ENCODE measurements around the gene REC8.

REC8 gene

DNA sequence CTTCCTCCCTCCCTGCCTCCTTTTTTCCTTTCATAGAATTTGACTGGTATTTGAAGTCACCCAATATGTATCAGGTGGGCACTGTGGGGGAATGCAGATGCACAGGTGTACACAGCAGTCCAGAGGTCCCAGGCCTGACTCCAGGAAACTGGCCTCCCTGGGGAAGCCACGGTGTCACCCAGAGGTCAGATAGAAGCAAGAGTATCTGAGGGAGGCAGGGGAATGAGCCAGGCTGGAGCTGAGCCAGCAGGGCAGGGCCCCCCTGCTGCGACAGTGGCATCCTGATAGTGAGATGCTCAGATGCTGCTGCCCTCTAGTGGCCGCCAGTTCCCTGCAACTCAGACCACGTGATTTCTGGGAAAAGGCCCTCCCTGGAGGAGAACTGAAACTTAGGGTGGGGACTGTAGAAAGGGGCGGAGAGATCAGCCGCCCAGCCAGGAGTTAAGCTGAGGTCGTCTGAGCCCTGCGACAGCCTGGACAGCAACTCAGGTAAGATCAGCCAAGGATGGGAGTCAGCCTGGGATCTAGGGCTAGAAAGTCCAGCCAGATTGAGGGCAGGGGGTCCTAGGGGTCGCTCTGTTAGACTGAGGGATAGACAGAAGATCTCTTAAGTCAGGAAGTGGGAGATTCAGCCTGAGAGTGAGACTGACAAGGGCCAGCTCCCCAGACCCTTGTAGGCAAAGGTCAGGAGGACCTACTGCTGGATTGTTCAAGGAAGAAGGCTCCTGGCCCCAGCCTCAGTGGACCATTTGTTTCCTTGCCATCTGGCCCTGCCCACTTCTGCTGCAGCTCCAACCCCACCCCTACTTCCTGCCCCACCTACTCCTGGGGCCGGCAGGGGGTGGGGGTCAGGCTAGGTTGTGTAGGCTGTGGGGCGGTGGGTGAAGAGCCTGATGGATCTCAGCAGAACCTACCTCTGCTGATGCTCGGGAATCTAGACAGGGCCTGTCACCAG is 10.8 kb upstream of the REC8 start, which contains the start of gene IRF9:
TSS of gene IRF9 (plus strand) at position 416 of the 955 bp plus-strand sequence. CDS start 880 bp downstream, outside the sequence.
- peak within 1 kb of the TSS; percentile 80 for H3K27ac ChIP-seq (ENCODE audit: low read depth, low read length)

GRCh38 chr14:24162093-24162492 is 9.8 kb upstream of the REC8 start:
- peaks cover 10% of the 10 kb centered on the region; the same call in 1 of the 2 replicates for H3K79me2 ChIP-seq (ENCODE audit: insufficient read depth, low read length)
- H3K9me3 ChIP-seq (ENCODE audit: insufficient read depth, low read length), result no peaks in the 10 kb centered on the region
- H3K4me3 ChIP-seq (ENCODE audit: insufficient read depth, low read length, poor library complexity, severe bottlenecking), result peak overlapping the region; percentile 58
- peak overlapping the region; percentile 97 for H3K4me2 ChIP-seq (ENCODE audit: low read depth, low read length, poor library complexity, severe bottlenecking)
- H3F3A ChIP-seq (ENCODE audit: insufficient read depth), result 0 out of 2 replicates have a peak, but pooled peaks cover 3% of the 10 kb centered on the region
- peak overlapping the region; percentile 80 for H3K27ac ChIP-seq (ENCODE audit: low read depth, low read length)
- H3K9me2 ChIP-seq (replicated peaks; ENCODE audit: insufficient read depth, low read length), result no peaks in the 10 kb centered on the region
- no peak overlapping the region for H2AFZ ChIP-seq (ENCODE audit: low read depth, low read length, severe bottlenecking)
- no peaks in the 10 kb centered on the region for H3K27me3 ChIP-seq (ENCODE audit: low read length)
- H4K20me1 ChIP-seq (ENCODE audit: low read depth, low read length), result no peaks in the 10 kb centered on the region
- TF ChIP-seq CTCF (IDR thresholded peaks at IDR 0.05; ENCODE audit: insufficient read depth, low read length, poor library complexity, severe bottlenecking) (no peak), EZH2phosphoT487 (conservative IDR thresholded peaks at IDR 0.05; ENCODE audit: low read length) (no peak)
- H3K36me3 ChIP-seq (ENCODE audit: low read length), result no peaks in the 10 kb centered on the region
- peak overlapping the region; percentile 74 for H3K9ac ChIP-seq (ENCODE audit: low read length)

More for the DNA sequence above, 10.8 kb upstream of the REC8 start, which contains the start of gene IRF9:
- H4K20me1 ChIP-seq (ENCODE audit: low read depth, low read length), result no peaks in the 10 kb centered on the region
- TF ChIP-seq CTCF (IDR thresholded peaks at IDR 0.05; ENCODE audit: insufficient read depth, low read length, poor library complexity, severe bottlenecking), result peak; percentile 90
- TF ChIP-seq EZH2phosphoT487 (conservative IDR thresholded peaks at IDR 0.05; ENCODE audit: low read length), result no peak
- H3K4me2 ChIP-seq (ENCODE audit: low read depth, low read length, poor library complexity, severe bottlenecking), result peak within 1 kb of the TSS; percentile 97
- no peak within 1 kb of the TSS for H2AFZ ChIP-seq (ENCODE audit: low read depth, low read length, severe bottlenecking)
- H3K9ac ChIP-seq (ENCODE audit: low read length), result peak within 1 kb of the TSS; percentile 74
- peaks cover 10% of the 10 kb centered on the region; the same call in 1 of the 2 replicates for H3K79me2 ChIP-seq (ENCODE audit: insufficient read depth, low read length)
- no peaks in the 10 kb centered on the region for H3K9me3 ChIP-seq (ENCODE audit: insufficient read depth, low read length)
- H3F3A ChIP-seq (ENCODE audit: insufficient read depth), result 0 out of 2 replicates have a peak, but pooled peaks cover 3% of the 10 kb centered on the region
- H3K9me2 ChIP-seq (replicated peaks; ENCODE audit: insufficient read depth, low read length), result no peaks in the 10 kb centered on the region
- H3K27me3 ChIP-seq (ENCODE audit: low read length), result no peaks in the 10 kb centered on the region
- H3K36me3 ChIP-seq (ENCODE audit: low read length), result no peaks in the 10 kb centered on the region
- H3K4me3 ChIP-seq (ENCODE audit: insufficient read depth, low read length, poor library complexity, severe bottlenecking), result peak within 1 kb of the TSS; percentile 58

DNA sequence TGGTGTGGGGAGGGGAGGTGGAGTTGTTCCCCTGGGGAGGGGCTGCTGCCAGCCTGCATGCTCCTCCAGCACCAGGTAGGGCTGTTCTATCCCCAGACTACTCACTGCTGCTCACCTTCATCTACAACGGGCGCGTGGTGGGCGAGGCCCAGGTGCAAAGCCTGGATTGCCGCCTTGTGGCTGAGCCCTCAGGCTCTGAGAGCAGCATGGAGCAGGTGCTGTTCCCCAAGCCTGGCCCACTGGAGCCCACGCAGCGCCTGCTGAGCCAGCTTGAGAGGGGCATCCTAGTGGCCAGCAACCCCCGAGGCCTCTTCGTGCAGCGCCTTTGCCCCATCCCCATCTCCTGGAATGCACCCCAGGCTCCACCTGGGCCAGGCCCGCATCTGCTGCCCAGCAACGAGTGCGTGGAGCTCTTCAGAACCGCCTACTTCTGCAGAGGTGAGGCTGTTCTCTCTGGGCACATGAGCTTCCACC is 7.3 kb upstream of the REC8 start:
- peaks cover 10% of the 10 kb centered on the region; the same call in 1 of the 2 replicates for H3K79me2 ChIP-seq (ENCODE audit: insufficient read depth, low read length)
- H3K36me3 ChIP-seq (ENCODE audit: low read length), result no peaks in the 10 kb centered on the region
- H3F3A ChIP-seq (ENCODE audit: insufficient read depth), result 0 out of 2 replicates have a peak, but pooled peaks cover 3% of the 10 kb centered on the region
- no peak overlapping the region for H3K4me3 ChIP-seq (ENCODE audit: insufficient read depth, low read length, poor library complexity, severe bottlenecking)
- H4K20me1 ChIP-seq (ENCODE audit: low read depth, low read length), result no peaks in the 10 kb centered on the region
- H3K9me3 ChIP-seq (ENCODE audit: insufficient read depth, low read length), result no peaks in the 10 kb centered on the region
- no peaks in the 10 kb centered on the region for H3K9me2 ChIP-seq (replicated peaks; ENCODE audit: insufficient read depth, low read length)
- no peaks in the 10 kb centered on the region for H3K27me3 ChIP-seq (ENCODE audit: low read length)
- TF ChIP-seq EZH2phosphoT487 (conservative IDR thresholded peaks at IDR 0.05; ENCODE audit: low read length), result no peak
- TF ChIP-seq CTCF (IDR thresholded peaks at IDR 0.05; ENCODE audit: insufficient read depth, low read length, poor library complexity, severe bottlenecking), result no peak
- H3K9ac ChIP-seq (ENCODE audit: low read length), result no peak overlapping the region
- H2AFZ ChIP-seq (ENCODE audit: low read depth, low read length, severe bottlenecking), result no peak overlapping the region
- H3K4me2 ChIP-seq (ENCODE audit: low read depth, low read length, poor library complexity, severe bottlenecking), result no peak overlapping the region
- no peak overlapping the region for H3K27ac ChIP-seq (ENCODE audit: low read depth, low read length)
